ENCODE data around the gene NRARP. TPM values are rescaled to one million over a fixed set of nuclear protein-coding genes. Genes with fewer than 3 reads are reported as not detected.

NRARP gene, protein sequence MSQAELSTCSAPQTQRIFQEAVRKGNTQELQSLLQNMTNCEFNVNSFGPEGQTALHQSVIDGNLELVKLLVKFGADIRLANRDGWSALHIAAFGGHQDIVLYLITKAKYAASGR
- 3.5 to 5.6 TPM (median 5.4 TPM) in 5 replicates for total RNA-seq (2022; extraction: Qiagen RNA extraction; ENCODE audit: low read depth)

DNA sequence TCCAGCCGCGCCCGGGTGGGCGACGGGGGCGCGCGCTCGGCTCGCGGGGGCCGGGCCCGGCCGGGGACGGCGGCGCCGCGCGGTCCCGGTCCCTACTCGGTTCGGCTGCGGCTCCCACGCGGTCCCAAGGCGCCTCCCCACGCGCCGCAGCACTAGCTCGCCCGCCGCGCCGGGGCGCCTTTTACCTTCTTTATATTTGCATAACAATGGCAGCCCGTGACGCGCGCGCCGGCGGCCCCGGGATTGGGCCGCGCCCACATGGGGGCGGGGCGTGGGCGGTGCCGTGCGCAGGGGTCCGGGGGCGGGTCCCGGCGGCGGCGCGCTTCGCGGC is at the start of gene NRARP:
Gene NRARP, minus strand, starts transcription at position 154 of the 331 bp plus-strand sequence. CDS start 343 bp downstream, outside the sequence.

DNA sequence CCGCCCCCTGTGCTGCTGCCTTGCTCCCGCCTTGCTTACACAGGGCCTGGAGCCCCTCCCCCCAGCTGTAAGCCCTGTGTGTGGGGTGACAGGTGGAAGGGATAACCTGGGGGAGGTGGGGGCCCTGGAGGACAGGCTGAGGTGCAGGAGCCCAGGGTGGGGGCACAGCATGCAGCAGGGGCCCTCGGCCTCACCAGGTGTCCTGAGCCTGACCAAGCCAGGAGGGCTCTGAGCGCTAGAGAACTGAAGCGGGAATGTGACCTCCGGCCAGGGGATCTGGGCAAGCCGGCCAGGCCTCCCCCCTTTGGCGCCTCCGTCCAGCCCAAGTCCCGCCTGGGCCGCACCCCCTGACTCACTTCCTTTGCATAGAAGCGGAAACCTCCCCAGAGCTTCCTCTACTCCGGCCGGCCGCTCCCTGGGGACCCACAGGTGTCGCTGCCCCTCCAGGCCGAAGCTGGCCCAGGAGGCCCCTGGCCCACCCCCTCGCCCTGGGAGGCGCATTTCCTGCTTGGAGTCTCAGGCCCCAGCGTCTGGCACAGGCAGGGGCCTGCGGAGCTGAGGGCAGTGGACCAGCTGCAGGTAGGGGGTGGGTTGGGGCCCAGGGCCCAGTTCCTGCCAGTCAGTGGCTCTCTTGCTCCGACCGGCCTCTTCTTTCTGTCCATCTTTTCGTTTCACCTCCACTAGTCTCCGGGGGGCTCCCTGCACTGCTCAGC is 24.6 kb downstream of the NRARP start, which contains the start of gene TOR4A:
Gene TOR4A, plus strand, starts transcription at position 398 of the 713 bp plus-strand sequence. CDS start 964 bp downstream, outside the sequence.

DNA sequence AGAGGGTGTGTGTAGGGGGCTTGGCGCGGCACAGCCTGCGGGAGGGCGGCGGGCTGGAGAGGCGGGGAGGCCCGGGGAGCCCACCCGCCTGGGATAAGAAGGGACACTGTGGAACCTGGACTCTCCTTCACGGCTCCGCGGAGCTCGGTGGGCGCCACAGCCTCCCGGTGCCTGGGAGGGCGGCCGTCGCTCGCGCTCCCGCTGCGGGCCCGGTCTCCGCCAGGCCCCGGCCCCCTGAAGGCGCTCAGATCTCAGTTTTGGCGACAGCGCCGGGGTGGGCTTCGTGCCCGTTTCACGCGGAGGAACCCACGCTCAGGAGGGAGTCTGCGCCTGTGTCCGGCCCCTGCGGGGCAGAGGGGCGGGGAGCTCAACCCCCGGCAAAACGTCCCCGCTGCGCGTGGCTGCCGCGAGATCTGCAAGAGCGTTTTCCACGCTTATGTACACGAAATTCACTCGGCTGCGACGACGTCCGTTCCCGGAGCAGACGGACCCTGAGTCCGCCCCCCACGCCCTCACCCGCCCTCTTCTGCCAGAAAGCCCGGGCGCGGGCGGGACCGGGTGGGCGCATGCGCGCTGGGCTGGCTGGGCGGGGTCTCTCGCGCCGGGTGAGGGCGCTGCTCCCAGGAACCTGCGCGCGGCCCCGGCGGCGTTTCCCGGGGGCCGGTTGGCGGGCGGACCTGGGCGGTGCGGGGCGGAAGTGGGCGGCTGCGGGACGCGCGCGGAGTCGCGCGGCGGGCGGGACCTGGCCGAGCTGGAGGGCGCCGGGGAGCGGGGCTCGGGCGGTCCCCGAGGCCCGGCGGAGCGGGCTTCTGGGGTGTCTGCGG is 47.2 kb downstream of the NRARP start, which contains the start of gene NELFB:
Gene NELFB, plus strand, starts transcription at position 704 of the 824 bp plus-strand sequence.

DNA sequence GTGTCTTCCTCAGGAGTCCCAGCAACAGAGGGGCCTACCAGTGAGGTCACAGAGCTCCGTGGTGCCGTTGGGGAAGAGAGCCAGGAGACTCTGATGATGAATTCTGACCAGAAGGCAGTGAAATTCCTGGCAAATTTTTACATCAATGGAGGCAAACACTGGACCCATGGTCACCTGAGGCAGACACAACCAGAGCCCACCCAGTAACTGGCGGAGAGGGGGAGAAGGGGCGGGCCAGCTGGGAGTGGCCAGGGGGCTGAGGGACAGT is 50.9 kb downstream of the NRARP start, which contains the start of gene STPG3:
Gene STPG3, plus strand, starts transcription at position 93 of the 268 bp plus-strand sequence. Its CDS starts 1 bp downstream, at position 94.

Other genes starting within 250 kb of the NRARP start
- 0.67 to 0.95 TPM (median 0.82 TPM) in 5 replicates for gene ENTPD2, start 248.2 kb downstream of the NRARP start, total RNA-seq (2022; extraction: Qiagen RNA extraction; ENCODE audit: low read depth)
- gene SAPCD2, start 231.7 kb downstream of the NRARP start, total RNA-seq (2022; extraction: Qiagen RNA extraction; ENCODE audit: low read depth) = 15.1 to 29.3 TPM (median 23.8 TPM) in 5 replicates
- 10.5 to 16.3 TPM (median 11.5 TPM) in 5 replicates for gene UAP1L1, start 224.8 kb downstream of the NRARP start, total RNA-seq (2022; extraction: Qiagen RNA extraction; ENCODE audit: low read depth)
- gene MAN1B1, start 215.3 kb downstream of the NRARP start, total RNA-seq (2022; extraction: Qiagen RNA extraction; ENCODE audit: low read depth) = 44.5 to 52.7 TPM (median 47.9 TPM) in 5 replicates
- gene DPP7, start 187.5 kb downstream of the NRARP start, total RNA-seq (2022; extraction: Qiagen RNA extraction; ENCODE audit: low read depth) = 73.1 to 121 TPM (median 107 TPM) in 5 replicates
- 0.10 to 0.62 TPM (median 0.57 TPM) in 5 replicates for gene GRIN1, start 163.1 kb downstream of the NRARP start, total RNA-seq (2022; extraction: Qiagen RNA extraction; ENCODE audit: low read depth)
- 0.26 to 1.5 TPM (median 1.0 TPM) in 5 replicates for gene LRRC26, start 132.2 kb downstream of the NRARP start, total RNA-seq (2022; extraction: Qiagen RNA extraction; ENCODE audit: low read depth)
- gene TMEM210, start 130.2 kb downstream of the NRARP start, total RNA-seq (2022; extraction: Qiagen RNA extraction; ENCODE audit: low read depth) = not detected in 5 replicates
- 24.3 to 40.2 TPM (median 35.5 TPM) in 5 replicates for gene ANAPC2, start 113.7 kb downstream of the NRARP start, total RNA-seq (2022; extraction: Qiagen RNA extraction; ENCODE audit: low read depth)
- 108 to 146 TPM (median 135 TPM) in 5 replicates for gene SSNA1, start 113.6 kb downstream of the NRARP start, total RNA-seq (2022; extraction: Qiagen RNA extraction; ENCODE audit: low read depth)
- gene TPRN, start 101.5 kb downstream of the NRARP start, total RNA-seq (2022; extraction: Qiagen RNA extraction; ENCODE audit: low read depth) = 6.0 to 10.7 TPM (median 9.6 TPM) in 5 replicates
- 32.6 to 45.1 TPM (median 44.4 TPM) in 5 replicates for gene TMEM203, start 96.6 kb downstream of the NRARP start, total RNA-seq (2022; extraction: Qiagen RNA extraction; ENCODE audit: low read depth)
- 12.5 to 19.9 TPM (median 19.0 TPM) in 5 replicates for gene NDOR1, start 96.6 kb downstream of the NRARP start, total RNA-seq (2022; extraction: Qiagen RNA extraction; ENCODE audit: low read depth)
- 1.2 to 2.7 TPM (median 1.8 TPM) in 5 replicates for gene RNF208, start 80.0 kb downstream of the NRARP start, total RNA-seq (2022; extraction: Qiagen RNA extraction; ENCODE audit: low read depth)
- gene CYSRT1, start 77.1 kb downstream of the NRARP start, total RNA-seq (2022; extraction: Qiagen RNA extraction; ENCODE audit: low read depth) = 3.2 to 4.2 TPM (median 3.6 TPM) in 5 replicates
- 0.08 to 0.16 TPM (median 0.14 TPM) in 5 replicates for gene RNF224, start 74.8 kb downstream of the NRARP start, total RNA-seq (2022; extraction: Qiagen RNA extraction; ENCODE audit: low read depth)
- 0.07 to 0.14 TPM (median 0.11 TPM) in 4 of 5 replicates, not detected in the other for gene SLC34A3, start 71.4 kb downstream of the NRARP start, total RNA-seq (2022; extraction: Qiagen RNA extraction; ENCODE audit: low read depth)
- gene TUBB4B, start 61.0 kb downstream of the NRARP start, total RNA-seq (2022; extraction: Qiagen RNA extraction; ENCODE audit: low read depth) = 639 to 790 TPM (median 684 TPM) in 5 replicates
- not detected in 5 replicates for gene STPG3, start 51.0 kb downstream of the NRARP start, total RNA-seq (2022; extraction: Qiagen RNA extraction; ENCODE audit: low read depth)
- gene NELFB, start 46.9 kb downstream of the NRARP start, total RNA-seq (2022; extraction: Qiagen RNA extraction; ENCODE audit: low read depth) = 44.5 to 62.3 TPM (median 53.7 TPM) in 5 replicates
- 18.6 to 28.5 TPM (median 28.1 TPM) in 5 replicates for gene TOR4A, start 24.5 kb downstream of the NRARP start, total RNA-seq (2022; extraction: Qiagen RNA extraction; ENCODE audit: low read depth)
- 5.5 to 6.9 TPM (median 6.3 TPM) in 5 replicates for gene EXD3, start 120.9 kb upstream of the NRARP start, total RNA-seq (2022; extraction: Qiagen RNA extraction; ENCODE audit: low read depth)
- gene NOXA1, start 121.1 kb upstream of the NRARP start, total RNA-seq (2022; extraction: Qiagen RNA extraction; ENCODE audit: low read depth) = 0.66 to 1.7 TPM (median 1.4 TPM) in 5 replicates
- gene ENTPD8, start 139.1 kb upstream of the NRARP start, total RNA-seq (2022; extraction: Qiagen RNA extraction; ENCODE audit: low read depth) = 0.13 to 0.40 TPM (median 0.24 TPM) in 5 replicates
- gene NSMF, start 157.1 kb upstream of the NRARP start, total RNA-seq (2022; extraction: Qiagen RNA extraction; ENCODE audit: low read depth) = 30.8 to 44.9 TPM (median 41.4 TPM) in 5 replicates
- 0.63 to 1.2 TPM (median 0.83 TPM) in 5 replicates for gene PNPLA7, start 248.1 kb upstream of the NRARP start, total RNA-seq (2022; extraction: Qiagen RNA extraction; ENCODE audit: low read depth)
- gene MRPL41, start 249.6 kb upstream of the NRARP start, total RNA-seq (2022; extraction: Qiagen RNA extraction; ENCODE audit: low read depth) = 39.5 to 86.1 TPM (median 78.7 TPM) in 5 replicates